Brain microvascular endothelial cell (primary cell): ENCODE data around the gene DOCK3.
A peak's percentile ranks its signal among the peaks of the same experiment; 100 is the strongest.

Source experiments
- DNase-seq: peaks from one replicate; pipeline ENCODE4 v3.0.0-alpha.2; 2020
- H3K27ac ChIP-seq: fragments of 250-450 bp; sonication (Bioruptor Pico); 2 replicates; pipeline ENCODE4 v1.5.1; 2020; ENCODE audit warnings: mild to moderate bottlenecking, moderate library complexity
- H3K27me3 ChIP-seq: fragments of 250-450 bp; sonication (Bioruptor Pico); replicated peaks from 2 replicates; pipeline ENCODE4 v1.5.1; 2020; ENCODE audit warnings: mild to moderate bottlenecking
- H3K36me3 ChIP-seq: fragments of 250-450 bp; sonication (Bioruptor Pico); replicated peaks from 2 replicates; pipeline ENCODE4 v1.5.1; 2020; ENCODE audit warnings: mild to moderate bottlenecking
- H3K4me3 ChIP-seq: 2 replicates; pipeline ENCODE4 v1.5.1; 2011; ENCODE audit warnings: low read depth, mild to moderate bottlenecking, control low read depth, low read length, moderate library complexity
- in situ Hi-C: cut with HindIII; loops from 2 replicates; pipeline ENCODE4 v1.10.0; 2017; ENCODE audit warnings: low sequenced_read_pairs, low pct_ligation_motif_present
- TF ChIP-seq, protein P1 (sequence below): IDR thresholded peaks from 2 replicates; pipeline ENCODE4 v1.5.1; 2011; ENCODE audit warnings: low read depth, mild to moderate bottlenecking, moderate library complexity, low read length, control low read depth, inconsistent platforms; ENCODE audit errors: missing control alignments

The DOCK3 gene

DNA sequence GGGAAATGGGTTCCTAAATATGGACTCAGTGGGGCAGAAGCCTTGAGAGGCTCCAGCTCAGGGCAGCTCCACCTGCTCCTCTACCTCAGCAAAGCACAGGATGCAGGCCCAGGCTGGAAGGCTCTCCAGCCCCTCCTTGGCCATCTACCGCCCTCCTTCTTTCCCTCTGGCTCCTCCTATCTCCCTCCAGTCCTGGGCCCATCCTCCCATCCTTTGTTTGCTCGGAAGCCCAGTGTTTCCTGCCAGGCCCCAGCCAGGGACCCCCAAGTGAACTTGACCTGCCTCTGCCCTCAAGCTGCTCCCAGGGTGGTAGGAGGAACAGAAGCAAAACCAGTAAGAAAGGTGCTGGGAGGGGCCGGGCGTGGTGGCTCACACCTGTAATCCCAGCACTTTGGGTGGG is 37.7 kb upstream of the DOCK3 start:
- DNase-seq = no peak
- no peak overlapping the region for H3K4me3 ChIP-seq
- no peaks in the 10 kb centered on the region for H3K27me3 ChIP-seq
- no peak overlapping the region for H3K27ac ChIP-seq
- in situ Hi-C loops = no loop called here
- no peaks in the 10 kb centered on the region for H3K36me3 ChIP-seq
- TF ChIP-seq, protein P1, sequence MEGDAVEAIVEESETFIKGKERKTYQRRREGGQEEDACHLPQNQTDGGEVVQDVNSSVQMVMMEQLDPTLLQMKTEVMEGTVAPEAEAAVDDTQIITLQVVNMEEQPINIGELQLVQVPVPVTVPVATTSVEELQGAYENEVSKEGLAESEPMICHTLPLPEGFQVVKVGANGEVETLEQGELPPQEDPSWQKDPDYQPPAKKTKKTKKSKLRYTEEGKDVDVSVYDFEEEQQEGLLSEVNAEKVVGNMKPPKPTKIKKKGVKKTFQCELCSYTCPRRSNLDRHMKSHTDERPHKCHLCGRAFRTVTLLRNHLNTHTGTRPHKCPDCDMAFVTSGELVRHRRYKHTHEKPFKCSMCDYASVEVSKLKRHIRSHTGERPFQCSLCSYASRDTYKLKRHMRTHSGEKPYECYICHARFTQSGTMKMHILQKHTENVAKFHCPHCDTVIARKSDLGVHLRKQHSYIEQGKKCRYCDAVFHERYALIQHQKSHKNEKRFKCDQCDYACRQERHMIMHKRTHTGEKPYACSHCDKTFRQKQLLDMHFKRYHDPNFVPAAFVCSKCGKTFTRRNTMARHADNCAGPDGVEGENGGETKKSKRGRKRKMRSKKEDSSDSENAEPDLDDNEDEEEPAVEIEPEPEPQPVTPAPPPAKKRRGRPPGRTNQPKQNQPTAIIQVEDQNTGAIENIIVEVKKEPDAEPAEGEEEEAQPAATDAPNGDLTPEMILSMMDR = no peak

DNA sequence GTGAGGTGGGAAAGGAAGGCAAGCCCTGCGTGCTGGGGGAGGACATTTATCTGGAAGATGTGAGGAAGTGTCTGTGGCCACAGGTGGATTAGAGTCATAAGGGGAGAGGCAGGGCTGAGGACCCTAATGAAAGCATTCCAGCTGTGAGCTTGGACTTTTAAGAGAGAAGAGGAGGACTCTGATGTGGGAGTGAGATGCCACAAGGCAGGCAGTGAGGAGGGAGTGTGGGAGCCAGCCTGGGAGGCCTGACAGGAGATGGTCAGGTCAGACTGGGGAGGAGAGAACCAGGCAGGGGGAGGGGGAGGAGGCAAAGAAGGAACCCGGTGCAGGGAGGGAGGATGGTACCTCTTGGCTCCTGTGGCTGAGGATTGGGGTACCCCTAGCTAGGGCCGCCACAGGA is 36.8 kb upstream of the DOCK3 start:
- no peaks in the 10 kb centered on the region for H3K36me3 ChIP-seq
- no peak overlapping the region for H3K27ac ChIP-seq
- H3K4me3 ChIP-seq = no peak overlapping the region
- DNase-seq = no peak
- in situ Hi-C loops = no loop called here
- TF ChIP-seq, protein P1 = no peak
- H3K27me3 ChIP-seq = no peaks in the 10 kb centered on the region

DNA sequence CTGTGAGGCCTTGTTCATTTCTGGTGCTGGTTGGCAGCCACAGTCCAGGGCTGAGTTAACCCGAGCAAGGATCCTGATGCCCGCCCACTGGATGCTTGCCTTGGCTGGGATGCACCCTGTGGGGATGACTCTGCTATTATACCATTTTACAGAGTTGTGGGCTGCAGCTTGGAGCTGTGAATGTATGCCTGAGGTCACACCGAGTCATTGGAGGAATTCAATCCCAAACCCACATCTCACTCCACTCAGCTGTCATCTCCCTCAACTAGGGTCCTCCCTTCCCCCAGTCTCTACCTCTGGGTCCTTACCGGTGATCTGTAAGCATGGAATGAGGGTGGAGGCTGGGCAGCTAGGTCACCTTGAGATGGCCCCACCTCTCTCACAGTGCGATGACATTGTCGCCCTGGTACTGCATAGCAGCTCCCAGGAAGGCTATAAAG is 35.7 kb upstream of the DOCK3 start:
- no peaks in the 10 kb centered on the region for H3K36me3 ChIP-seq
- TF ChIP-seq, protein P1 = no peak
- peak; percentile 59 for DNase-seq

DNA sequence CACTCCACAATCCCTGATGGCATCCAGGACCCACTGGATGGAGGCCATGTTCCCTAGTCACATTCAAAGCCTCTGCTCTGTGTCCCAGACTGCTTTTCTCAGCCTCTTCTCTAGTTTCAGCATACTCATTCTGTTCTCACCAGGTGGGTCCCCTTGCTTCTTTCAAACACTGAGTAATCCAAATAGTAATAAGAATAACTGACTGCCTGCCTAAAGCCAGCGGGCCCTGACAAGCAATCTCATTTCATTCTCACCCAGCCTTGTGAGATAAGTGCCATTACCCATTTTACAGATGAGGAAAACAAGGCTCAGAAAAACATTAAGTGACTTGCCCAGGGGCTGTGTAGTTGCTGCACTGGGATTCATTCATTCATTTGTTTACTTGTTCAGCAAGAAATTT is 32.3 kb upstream of the DOCK3 start:
- no peaks in the 10 kb centered on the region for H3K27me3 ChIP-seq
- H3K36me3 ChIP-seq = no peaks in the 10 kb centered on the region

More for the DNA sequence above, 35.7 kb upstream of the DOCK3 start:
- in situ Hi-C loops = no loop called here
- H3K4me3 ChIP-seq = no peak overlapping the region
- H3K27ac ChIP-seq = no peak overlapping the region
- H3K27me3 ChIP-seq = no peaks in the 10 kb centered on the region

DNA sequence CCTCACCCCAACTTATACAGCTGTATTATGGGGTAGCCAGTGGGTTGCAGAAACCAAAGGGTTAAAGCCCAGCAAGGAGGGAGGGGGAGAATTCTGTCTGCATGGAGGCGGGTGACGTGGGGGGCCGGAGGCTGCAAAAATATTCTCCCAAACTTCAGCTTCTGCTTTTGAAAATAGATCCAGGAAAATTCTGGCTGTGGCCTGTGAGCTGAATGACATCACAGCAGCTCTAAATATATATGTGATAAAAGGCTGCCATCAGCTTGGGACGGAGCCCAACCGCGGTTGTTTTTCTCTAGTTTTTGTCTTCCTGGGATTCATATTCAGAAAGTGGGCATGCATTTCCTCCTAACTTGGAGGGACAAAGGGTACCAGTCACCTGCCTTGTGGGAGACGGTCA is 30.2 kb upstream of the DOCK3 start:
- no peak for DNase-seq
- H3K27me3 ChIP-seq = no peaks in the 10 kb centered on the region
- no peak overlapping the region for H3K4me3 ChIP-seq
- in situ Hi-C loops = no loop called here
- H3K27ac ChIP-seq = no peak overlapping the region
- no peaks in the 10 kb centered on the region for H3K36me3 ChIP-seq
- TF ChIP-seq, protein P1 = no peak

More for the DNA sequence above, 32.3 kb upstream of the DOCK3 start:
- in situ Hi-C loops = no loop called here
- Histone ChIP-seq H3K27ac (no peak overlapping the region), H3K4me3 (no peak overlapping the region)
- TF ChIP-seq, protein P1 = no peak
- no peak for DNase-seq

DNA sequence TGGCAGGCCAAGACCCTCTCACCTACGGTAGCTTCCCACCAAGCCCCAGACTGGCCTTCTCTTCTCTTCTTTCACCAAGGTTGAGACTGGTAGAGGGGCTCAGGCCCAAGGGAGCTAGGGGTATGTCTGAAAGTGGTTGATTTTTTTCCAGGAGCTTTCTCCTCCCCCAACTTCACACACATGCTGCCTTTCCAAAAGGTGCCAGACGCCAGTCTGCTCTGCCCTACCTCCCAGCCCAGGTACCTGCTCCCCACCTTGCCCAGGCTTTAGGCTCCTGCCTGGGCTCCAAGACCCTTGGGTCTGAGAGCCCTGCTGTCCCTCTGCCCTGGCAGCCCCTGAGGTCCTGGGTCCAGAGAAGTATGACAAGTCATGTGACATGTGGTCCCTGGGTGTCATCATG is 29.3 kb upstream of the DOCK3 start:
- Histone ChIP-seq H3K27me3 (no peaks in the 10 kb centered on the region), H3K27ac (no peak overlapping the region), H3K36me3 (no peaks in the 10 kb centered on the region), H3K4me3 (no peak overlapping the region)
- TF ChIP-seq, protein P1 = no peak
- in situ Hi-C loops = no loop called here
- DNase-seq = no peak
